ENCODE data around the gene SMC4.

DNA sequence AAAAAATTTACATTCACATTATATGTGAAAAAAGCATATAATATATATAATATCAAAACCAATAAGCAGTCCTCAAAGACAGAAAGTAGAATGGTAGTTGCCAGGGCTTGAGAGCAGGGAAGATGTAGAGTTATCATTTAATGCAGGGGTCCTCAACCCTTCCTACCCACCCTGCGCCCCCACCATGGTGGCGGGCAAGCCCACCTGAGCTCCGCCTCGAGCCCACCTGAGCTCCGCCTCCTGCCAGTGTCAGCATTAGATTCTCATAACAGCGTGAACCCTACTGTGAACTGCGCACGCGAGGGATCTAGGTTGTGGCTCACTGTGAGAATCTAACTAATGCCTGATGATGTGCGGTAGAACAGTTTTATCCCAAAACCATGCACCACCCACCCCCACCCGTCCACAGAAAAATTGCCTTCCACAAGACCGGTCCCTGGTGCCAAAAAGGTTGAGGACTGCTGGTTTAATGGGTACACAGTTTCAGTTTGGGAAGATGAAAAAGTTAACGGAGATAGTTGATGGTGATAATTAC lies 47.1 kb downstream of the SMC4 start:
- TF ChIP-seq, protein P1, sequence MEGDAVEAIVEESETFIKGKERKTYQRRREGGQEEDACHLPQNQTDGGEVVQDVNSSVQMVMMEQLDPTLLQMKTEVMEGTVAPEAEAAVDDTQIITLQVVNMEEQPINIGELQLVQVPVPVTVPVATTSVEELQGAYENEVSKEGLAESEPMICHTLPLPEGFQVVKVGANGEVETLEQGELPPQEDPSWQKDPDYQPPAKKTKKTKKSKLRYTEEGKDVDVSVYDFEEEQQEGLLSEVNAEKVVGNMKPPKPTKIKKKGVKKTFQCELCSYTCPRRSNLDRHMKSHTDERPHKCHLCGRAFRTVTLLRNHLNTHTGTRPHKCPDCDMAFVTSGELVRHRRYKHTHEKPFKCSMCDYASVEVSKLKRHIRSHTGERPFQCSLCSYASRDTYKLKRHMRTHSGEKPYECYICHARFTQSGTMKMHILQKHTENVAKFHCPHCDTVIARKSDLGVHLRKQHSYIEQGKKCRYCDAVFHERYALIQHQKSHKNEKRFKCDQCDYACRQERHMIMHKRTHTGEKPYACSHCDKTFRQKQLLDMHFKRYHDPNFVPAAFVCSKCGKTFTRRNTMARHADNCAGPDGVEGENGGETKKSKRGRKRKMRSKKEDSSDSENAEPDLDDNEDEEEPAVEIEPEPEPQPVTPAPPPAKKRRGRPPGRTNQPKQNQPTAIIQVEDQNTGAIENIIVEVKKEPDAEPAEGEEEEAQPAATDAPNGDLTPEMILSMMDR (conservative IDR thresholded peaks at IDR 0.05), result no peak
- TF ChIP-seq ZFX (IDR thresholded peaks at IDR 0.05), result no peak

Data from C4-2B (cell line).